ENCODE data around the gene NME7.
A peak's percentile ranks its signal among the peaks of the same experiment; 100 is the strongest.
"Not testable (repeated sequence)": the region's sequence is repeated elsewhere in the genome, so short reads cannot be mapped to it uniquely, and the experiment has no call there.

NME7 gene

GRCh38 chr1:169340882-169341281 is 26.7 kb downstream of the NME7 start:
- no peak for DNase-seq

- DNase-seq: no peak
These were observed 27.8 kb downstream of the NME7 start for GRCh38 chr1:169339773-169340172.

- DNase-seq: no peak
These were observed 29.0 kb downstream of the NME7 start for GRCh38 chr1:169338617-169339016.

- DNase-seq: not testable (repeated sequence)
These were observed 30.5 kb downstream of the NME7 start for GRCh38 chr1:169336947-169337715.

- not testable (repeated sequence) for DNase-seq
These were observed 32.9 kb downstream of the NME7 start for GRCh38 chr1:169334727-169335126.

GRCh38 chr1:169330927-169331326 is 36.7 kb downstream of the NME7 start:
- no peak for DNase-seq

GRCh38 chr1:169329383-169329782 is 38.2 kb downstream of the NME7 start:
- no peak for DNase-seq

- no peak for DNase-seq
These were observed 39.7 kb downstream of the NME7 start for GRCh38 chr1:169327875-169328274.

GRCh38 chr1:169326956-169327268 is 40.7 kb downstream of the NME7 start:
- DNase-seq: no peak

GRCh38 chr1:169326261-169326955 is 41.2 kb downstream of the NME7 start:
- no peak for DNase-seq

GRCh38 chr1:169325117-169325516 is 42.5 kb downstream of the NME7 start:
- DNase-seq: no peak

GRCh38 chr1:169322138-169322537 is 45.5 kb downstream of the NME7 start:
- DNase-seq: no peak

- DNase-seq: peak in 1 of 3 experiments; percentile 14
These were observed 46.1 kb downstream of the NME7 start for GRCh38 chr1:169321539-169321938.

GRCh38 chr1:169318536-169319244 is 48.9 kb downstream of the NME7 start:
- DNase-seq: no peak

- DNase-seq: no peak
These were observed 51.0 kb downstream of the NME7 start for GRCh38 chr1:169316556-169316955.

- peak in 1 of 3 experiments; percentile 90 for DNase-seq
These were observed 55.3 kb downstream of the NME7 start for GRCh38 chr1:169312084-169312954.

GRCh38 chr1:169309178-169310166 is 58.1 kb downstream of the NME7 start:
- DNase-seq: no peak

GRCh38 chr1:169308313-169309039 is 59.1 kb downstream of the NME7 start:
- DNase-seq: no peak

- DNase-seq: peak; percentile 8 to 49 (median 44)
These were observed 60.4 kb downstream of the NME7 start for GRCh38 chr1:169307176-169307575.

- no peak for DNase-seq
These were observed 61.6 kb downstream of the NME7 start for GRCh38 chr1:169305948-169306347.

GRCh38 chr1:169305356-169305755 is 62.2 kb downstream of the NME7 start:
- DNase-seq: no peak

Data from NCI-H1417 (cell line).